ENCODE data around the gene NEIL1.
A peak's percentile ranks its signal among the peaks of the same experiment; 100 is the strongest.
"Not testable (repeated sequence)": the region's sequence is repeated elsewhere in the genome, so short reads cannot be mapped to it uniquely, and the experiment has no call there.

The NEIL1 gene

GRCh38 chr15:75347222-75348033 is 589 bp downstream of the NEIL1 start:
- no peaks in the 10 kb centered on the region for H3K9me3 Mint-ChIP-seq
- peaks cover 14% of the 10 kb centered on the region for H3K36me3 Mint-ChIP-seq (ENCODE audit: low read depth)
- peaks cover 8% of the 10 kb centered on the region for H3K27me3 Mint-ChIP-seq
- peaks cover 38% of the 10 kb centered on the region for H3K4me1 Mint-ChIP-seq (ENCODE audit: low read depth)
- peak overlapping the region; percentile 75 for H3K4me3 Mint-ChIP-seq
- peak overlapping the region; percentile 27 for H3K27ac Mint-ChIP-seq
- DNase-seq = peak; percentile 73

DNA sequence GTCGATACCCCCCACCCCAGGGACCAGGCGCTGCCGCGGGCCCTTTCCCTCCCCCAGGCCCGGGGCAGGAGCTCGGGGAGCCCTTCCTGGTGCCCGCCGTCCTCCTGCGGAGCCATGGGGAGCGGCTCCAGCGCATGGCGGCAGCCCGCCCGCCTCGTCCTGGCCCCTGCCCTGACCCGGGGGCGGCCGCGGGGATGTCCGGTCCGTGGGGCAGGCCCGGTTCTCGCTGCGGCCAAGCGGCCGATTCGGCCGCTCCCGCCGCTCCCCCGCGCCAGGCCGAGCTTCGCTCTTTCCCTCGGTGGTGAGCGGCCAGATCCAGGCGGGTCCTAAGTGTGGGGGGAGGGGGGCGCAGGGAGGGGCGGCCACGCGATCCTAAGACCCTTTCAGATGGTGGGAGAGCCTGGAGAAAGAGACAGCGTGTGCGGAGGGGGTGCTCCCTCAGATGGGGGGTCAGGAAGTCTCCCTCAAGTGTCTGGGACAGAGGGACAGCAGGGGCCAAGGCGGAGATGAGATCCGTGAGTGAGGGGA is 1.3 kb downstream of the NEIL1 start:
- peak; percentile 64 for DNase-seq
- Mint-ChIP-seq H3K36me3 (ENCODE audit: low read depth) (peaks cover 15% of the 10 kb centered on the region), H3K9me3 (no peaks in the 10 kb centered on the region), H3K4me3 (peak overlapping the region; percentile 75), H3K4me1 (ENCODE audit: low read depth) (peaks cover 38% of the 10 kb centered on the region), H3K27me3 (peaks cover 8% of the 10 kb centered on the region), H3K27ac (peak overlapping the region; percentile 63)

DNA sequence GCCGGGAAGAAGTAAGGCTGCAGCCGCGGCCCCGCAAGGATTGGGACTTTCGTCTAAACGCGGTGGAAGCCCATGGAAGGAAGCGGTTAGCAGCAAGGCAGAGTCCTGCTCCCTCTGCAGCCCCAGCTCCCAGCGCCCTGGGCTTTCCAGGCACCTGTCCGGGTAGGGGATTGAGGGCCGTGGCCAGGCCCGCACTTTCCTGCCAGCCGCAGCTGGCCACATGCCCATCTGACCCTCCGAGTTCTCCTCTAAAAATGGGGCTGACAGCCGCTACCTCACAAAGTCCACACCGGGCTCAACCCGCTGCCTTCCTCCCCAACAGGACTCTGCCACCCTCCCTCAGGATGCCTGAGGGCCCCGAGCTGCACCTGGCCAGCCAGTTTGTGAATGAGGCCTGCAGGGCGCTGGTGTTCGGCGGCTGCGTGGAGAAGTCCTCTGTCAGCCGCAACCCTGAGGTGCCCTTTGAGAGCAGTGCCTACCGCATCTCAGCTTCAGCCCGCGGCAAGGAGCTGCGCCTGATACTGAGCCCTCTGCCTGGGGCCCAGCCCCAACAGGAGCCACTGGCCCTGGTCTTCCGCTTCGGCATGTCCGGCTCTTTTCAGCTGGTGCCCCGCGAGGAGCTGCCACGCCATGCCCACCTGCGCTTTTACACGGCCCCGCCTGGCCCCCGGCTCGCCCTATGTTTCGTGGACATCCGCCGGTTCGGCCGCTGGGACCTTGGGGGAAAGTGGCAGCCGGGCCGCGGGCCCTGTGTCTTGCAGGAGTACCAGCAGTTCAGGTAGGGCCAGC is 1.9 kb downstream of the NEIL1 start:
- Mint-ChIP-seq H3K9me3 (no peaks in the 10 kb centered on the region), H3K4me1 (ENCODE audit: low read depth) (peaks cover 38% of the 10 kb centered on the region), H3K4me3 (peak overlapping the region; percentile 55), H3K36me3 (ENCODE audit: low read depth) (peaks cover 17% of the 10 kb centered on the region), H3K27me3 (peaks cover 8% of the 10 kb centered on the region), H3K27ac (peak overlapping the region; percentile 63)
- DNase-seq = peak; percentile 46

- not testable (repeated sequence) for H3K27ac Mint-ChIP-seq, H3K4me3 Mint-ChIP-seq, DNase-seq, H3K9me3 Mint-ChIP-seq, H3K27me3 Mint-ChIP-seq
- Mint-ChIP-seq H3K4me1 (ENCODE audit: low read depth) (peaks cover 38% of the 10 kb centered on the region), H3K36me3 (ENCODE audit: low read depth) (peaks cover 17% of the 10 kb centered on the region)
Measured at GRCh38 chr15:75349351-75349669, 2.5 kb downstream of the NEIL1 start.

DNA sequence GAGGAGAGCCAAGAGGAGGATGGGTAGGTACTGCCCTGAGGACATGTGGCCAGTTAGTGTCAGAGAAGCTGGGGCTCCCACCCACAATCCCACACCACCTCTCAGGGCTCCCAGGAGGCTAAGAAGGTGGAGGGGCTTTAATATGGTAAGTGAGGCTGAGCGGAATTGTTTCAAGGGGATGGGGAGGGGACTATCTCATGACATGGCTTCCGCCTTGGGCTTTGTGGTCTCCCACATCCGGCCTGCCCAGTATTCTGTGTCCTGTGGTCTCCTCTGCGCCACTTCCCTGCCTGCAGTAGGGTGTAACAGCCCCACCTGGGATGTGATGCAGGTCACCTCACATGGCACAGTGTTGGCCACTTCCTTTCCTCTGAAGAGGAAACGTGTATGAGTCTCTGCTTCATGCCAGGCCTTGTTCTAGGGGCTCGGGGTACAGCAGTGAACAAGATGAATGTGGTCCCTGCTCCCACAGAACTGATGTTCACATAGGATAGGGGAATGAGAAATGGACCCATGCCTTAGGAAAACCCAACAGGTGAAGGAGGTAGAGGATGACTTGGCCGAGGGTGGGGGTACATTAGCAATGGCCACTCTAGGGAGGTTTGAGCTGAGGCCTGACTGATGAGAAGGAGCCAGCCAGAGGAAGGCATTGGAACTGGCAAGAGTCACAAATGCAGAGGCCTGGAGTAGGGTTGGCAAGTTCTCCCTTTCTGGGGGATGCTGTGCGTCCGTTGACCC is 3.2 kb downstream of the NEIL1 start:
- Mint-ChIP-seq H3K4me3 (peak overlapping the region; percentile 50), H3K4me1 (ENCODE audit: low read depth) (peaks cover 38% of the 10 kb centered on the region), H3K27me3 (peaks cover 8% of the 10 kb centered on the region), H3K9me3 (no peaks in the 10 kb centered on the region), H3K36me3 (ENCODE audit: low read depth) (peaks cover 23% of the 10 kb centered on the region), H3K27ac (peak overlapping the region; percentile 89)
- peak; percentile 76 for DNase-seq

- H3K27me3 Mint-ChIP-seq = peaks cover 8% of the 10 kb centered on the region
- no peak for DNase-seq
- H3K27ac Mint-ChIP-seq = peak overlapping the region; percentile 89
- H3K4me3 Mint-ChIP-seq = no peak overlapping the region
- peaks cover 38% of the 10 kb centered on the region for H3K4me1 Mint-ChIP-seq (ENCODE audit: low read depth)
- peaks cover 28% of the 10 kb centered on the region for H3K36me3 Mint-ChIP-seq (ENCODE audit: low read depth)
- H3K9me3 Mint-ChIP-seq = no peaks in the 10 kb centered on the region
Measured at GRCh38 chr15:75350601-75351361, 3.9 kb downstream of the NEIL1 start.

GRCh38 chr15:75352186-75353080 is 5.6 kb downstream of the NEIL1 start:
- H3K36me3 Mint-ChIP-seq (ENCODE audit: low read depth) = peaks cover 43% of the 10 kb centered on the region
- peaks cover 1% of the 10 kb centered on the region for H3K27me3 Mint-ChIP-seq
- H3K9me3 Mint-ChIP-seq = no peaks in the 10 kb centered on the region
- no peak for DNase-seq
- H3K4me1 Mint-ChIP-seq (ENCODE audit: low read depth) = peaks cover 28% of the 10 kb centered on the region
- H3K4me3 Mint-ChIP-seq = no peak overlapping the region
- no peak overlapping the region for H3K27ac Mint-ChIP-seq

DNA sequence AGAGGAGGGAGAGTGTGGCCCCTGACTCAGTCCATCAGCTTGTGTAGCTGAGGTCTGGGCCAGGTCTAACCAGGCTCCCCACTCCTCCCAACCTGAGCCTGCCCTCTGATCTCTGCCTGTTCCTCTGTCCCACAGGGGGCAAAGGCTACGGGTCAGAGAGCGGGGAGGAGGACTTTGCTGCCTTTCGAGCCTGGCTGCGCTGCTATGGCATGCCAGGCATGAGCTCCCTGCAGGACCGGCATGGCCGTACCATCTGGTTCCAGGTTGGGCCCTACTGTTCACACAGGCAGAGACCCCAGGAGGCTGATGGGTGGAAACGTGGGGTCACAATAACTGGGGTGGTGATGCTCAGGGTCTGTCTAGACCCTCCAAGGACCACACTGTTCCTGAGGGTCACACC is 6.8 kb downstream of the NEIL1 start:
- DNase-seq = no peak
- Mint-ChIP-seq H3K36me3 (ENCODE audit: low read depth) (peaks cover 54% of the 10 kb centered on the region), H3K27me3 (no peaks in the 10 kb centered on the region), H3K27ac (no peak overlapping the region), H3K4me1 (ENCODE audit: low read depth) (peaks cover 23% of the 10 kb centered on the region), H3K4me3 (no peak overlapping the region), H3K9me3 (no peaks in the 10 kb centered on the region)

DNA sequence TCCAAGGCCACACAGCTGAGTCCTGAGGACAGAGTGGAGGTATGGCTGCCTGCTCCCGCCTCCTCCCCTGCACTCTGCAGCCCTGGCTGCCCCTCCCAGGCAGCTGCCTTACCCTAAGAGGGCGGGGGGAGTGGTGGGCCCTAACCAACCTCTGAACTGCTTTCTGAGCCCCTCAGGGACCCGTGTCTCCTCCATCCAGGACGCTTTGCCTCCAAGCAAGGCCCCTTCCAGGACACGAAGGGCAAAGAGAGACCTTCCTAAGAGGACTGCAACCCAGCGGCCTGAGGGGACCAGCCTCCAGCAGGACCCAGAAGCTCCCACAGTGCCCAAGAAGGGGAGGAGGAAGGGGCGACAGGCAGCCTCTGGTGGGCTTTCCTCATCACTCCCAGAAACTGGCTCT is 7.6 kb downstream of the NEIL1 start:
- Mint-ChIP-seq H3K27ac (no peak overlapping the region), H3K27me3 (no peaks in the 10 kb centered on the region), H3K9me3 (no peaks in the 10 kb centered on the region), H3K4me1 (ENCODE audit: low read depth) (peaks cover 15% of the 10 kb centered on the region), H3K4me3 (no peak overlapping the region), H3K36me3 (ENCODE audit: low read depth) (peaks cover 59% of the 10 kb centered on the region)
- DNase-seq = peak; percentile 34

GRCh38 chr15:75355369-75355768 is 8.5 kb downstream of the NEIL1 start:
- DNase-seq = no peak
- Mint-ChIP-seq H3K4me3 (no peak overlapping the region), H3K36me3 (ENCODE audit: low read depth) (peaks cover 60% of the 10 kb centered on the region), H3K27ac (peak overlapping the region; percentile 37), H3K4me1 (ENCODE audit: low read depth) (peaks cover 6% of the 10 kb centered on the region), H3K9me3 (no peaks in the 10 kb centered on the region), H3K27me3 (no peaks in the 10 kb centered on the region)

GRCh38 chr15:75356006-75356405 is 9.2 kb downstream of the NEIL1 start:
- Mint-ChIP-seq H3K27me3 (no peaks in the 10 kb centered on the region), H3K4me3 (no peak overlapping the region), H3K4me1 (ENCODE audit: low read depth) (no peaks in the 10 kb centered on the region), H3K27ac (no peak overlapping the region), H3K9me3 (no peaks in the 10 kb centered on the region), H3K36me3 (ENCODE audit: low read depth) (peaks cover 66% of the 10 kb centered on the region)
- no peak for DNase-seq

GRCh38 chr15:75356517-75356916 is 9.7 kb downstream of the NEIL1 start:
- H3K9me3 Mint-ChIP-seq = no peaks in the 10 kb centered on the region
- H3K36me3 Mint-ChIP-seq (ENCODE audit: low read depth) = peaks cover 71% of the 10 kb centered on the region
- no peaks in the 10 kb centered on the region for H3K4me1 Mint-ChIP-seq (ENCODE audit: low read depth)
- H3K27ac Mint-ChIP-seq = no peak overlapping the region
- no peak overlapping the region for H3K4me3 Mint-ChIP-seq
- DNase-seq = no peak
- H3K27me3 Mint-ChIP-seq = no peaks in the 10 kb centered on the region

- Mint-ChIP-seq H3K27ac (peak overlapping the region; percentile 37), H3K4me1 (ENCODE audit: low read depth) (no peaks in the 10 kb centered on the region), H3K4me3 (no peak overlapping the region), H3K9me3 (no peaks in the 10 kb centered on the region), H3K36me3 (ENCODE audit: low read depth) (peaks cover 83% of the 10 kb centered on the region), H3K27me3 (no peaks in the 10 kb centered on the region)
- no peak for DNase-seq
Measured at GRCh38 chr15:75357976-75358673, 11.3 kb downstream of the NEIL1 start.
